Neuronal stem cell (in vitro differentiated cells): ENCODE results near the gene RAB3IP.
"Not testable (repeated sequence)": the region's sequence is repeated elsewhere in the genome, so short reads cannot be mapped to it uniquely, and the experiment has no call there.

Experiments
- DNase-seq: peaks from one replicate; pipeline ENCODE4 v3.0.0-alpha.2; 2013; ENCODE audit warnings: low spot score
- H2AFZ ChIP-seq: one replicate; pipeline ENCODE4 v1.6.1; 2013; ENCODE audit warnings: mild to moderate bottlenecking, low read length, inconsistent platforms
- H2AK5ac ChIP-seq: 2 replicates; pipeline ENCODE4 v1.6.1; 2013; ENCODE audit warnings: low read depth, mild to moderate bottlenecking, inconsistent platforms, low read length, moderate library complexity, mixed read lengths
- H2BK120ac ChIP-seq: 2 replicates; pipeline ENCODE4 v1.6.1; 2013; ENCODE audit warnings: low read depth, mild to moderate bottlenecking, inconsistent platforms, low read length, moderate library complexity, mixed read lengths
- H2BK12ac ChIP-seq: one replicate; pipeline ENCODE4 v1.6.1; 2013; ENCODE audit warnings: low read length, inconsistent platforms
- H2BK15ac ChIP-seq: 2 replicates; pipeline ENCODE4 v1.6.1; 2013; ENCODE audit warnings: mild to moderate bottlenecking, low read length, inconsistent platforms, mixed read lengths
- H2BK5ac ChIP-seq: one replicate; pipeline ENCODE4 v1.6.1; 2013; ENCODE audit warnings: inconsistent platforms, mild to moderate bottlenecking, low read length, moderate library complexity
- H3K14ac ChIP-seq: one replicate; pipeline ENCODE4 v1.6.1; 2013; ENCODE audit warnings: low read length, inconsistent platforms
- H3K18ac ChIP-seq: 2 replicates; pipeline ENCODE4 v1.6.1; 2013; ENCODE audit warnings: low read length, inconsistent platforms
- H3K23ac ChIP-seq: 2 replicates; pipeline ENCODE4 v1.6.1; 2013; ENCODE audit warnings: low read depth, mild to moderate bottlenecking, mixed read lengths, low read length, inconsistent platforms; ENCODE audit not compliant: poor library complexity
- H3K27ac ChIP-seq: replicated peaks from 3 replicates; pipeline ENCODE4 v1.5.1; 2013; ENCODE audit warnings: low read length, inconsistent platforms
- H3K27me3 ChIP-seq, 3 experiments: 2 replicates each; pipeline ENCODE4 v1.6.1; 2013; ENCODE audit warnings: low read length in 3 of 3, mild to moderate bottlenecking in 2 of 3, inconsistent platforms in 1 of 3, low read depth in 1 of 3, mixed read lengths in 1 of 3, moderate library complexity in 1 of 3; ENCODE audit not compliant: control insufficient read depth in 3 of 3, insufficient read depth in 3 of 3
- H3K36me3 ChIP-seq, 2 donors: replicated peaks in 1 of 2; 2 replicates each; pipeline ENCODE4 v1.6.1; 2013; ENCODE audit warnings: low read length in 2 of 2; ENCODE audit not compliant: control insufficient read depth in 2 of 2, insufficient read depth in 2 of 2
- H3K4ac ChIP-seq: 2 replicates; pipeline ENCODE4 v1.6.1; 2013; ENCODE audit warnings: inconsistent platforms, mild to moderate bottlenecking, low read length, moderate library complexity
- H3K4me1 ChIP-seq, 2 donors: 1 replicate in 1 of 2; 2 replicates in 1 of 2; pipeline ENCODE4 v1.6.1; 2013; ENCODE audit warnings: low read length in 2 of 2, low read depth in 1 of 2; ENCODE audit not compliant: control insufficient read depth in 2 of 2, insufficient read depth in 1 of 2
- H3K4me2 ChIP-seq: one replicate; pipeline ENCODE4 v1.6.1; 2013; ENCODE audit warnings: mild to moderate bottlenecking, low read length, inconsistent platforms; ENCODE audit not compliant: insufficient read depth, poor library complexity, severe bottlenecking
- H3K4me3 ChIP-seq, 2 donors: 2 replicates each; pipeline ENCODE4 v1.5.1; 2013; ENCODE audit warnings: low read length in 2 of 2, mild to moderate bottlenecking in 2 of 2, inconsistent platforms in 1 of 2, moderate library complexity in 1 of 2
- H3K79me1 ChIP-seq: one replicate; pipeline ENCODE4 v1.6.1; 2013; ENCODE audit warnings: low read depth, mild to moderate bottlenecking, inconsistent platforms, low read length, moderate library complexity
- H3K9ac ChIP-seq: one replicate; pipeline ENCODE4 v1.6.1; 2013; ENCODE audit warnings: mild to moderate bottlenecking, low read depth, low read length, inconsistent platforms; ENCODE audit not compliant: poor library complexity
- H3K9me3 ChIP-seq, 2 donors: replicated peaks in 1 of 2; 2 replicates each; pipeline versions ENCODE3 to v1.6.1; 2013; ENCODE audit warnings: low read length in 2 of 2, mild to moderate bottlenecking in 2 of 2, inconsistent platforms in 1 of 2, low read depth in 1 of 2, mixed read lengths in 1 of 2, moderate library complexity in 1 of 2; ENCODE audit not compliant: control insufficient read depth in 2 of 2, insufficient read depth in 1 of 2
- H4K8ac ChIP-seq: one replicate; pipeline ENCODE4 v1.6.1; 2013; ENCODE audit warnings: low read depth, mild to moderate bottlenecking, inconsistent platforms, low read length, moderate library complexity
- H4K91ac ChIP-seq: one replicate; pipeline ENCODE4 v1.6.1; 2013; ENCODE audit warnings: low read length, low read depth, mild to moderate bottlenecking, inconsistent platforms; ENCODE audit not compliant: poor library complexity
- WGBS, 2 donors: extraction: QIAGEN DNeasy Blood & Tissue Kit; methylation state at CpG; one replicate each; pipeline ENCODE4 v1.1.7; 2013; ENCODE audit warnings: missing lambda C conversion rate in 2 of 2, mixed read lengths in 1 of 2; ENCODE audit not compliant: insufficient read length in 2 of 2, insufficient replicate concordance in 1 of 2; ENCODE audit errors: extremely low coverage in 2 of 2; 5-methylcytosine and 5-hydroxymethylcytosine counted together

RAB3IP gene

DNA sequence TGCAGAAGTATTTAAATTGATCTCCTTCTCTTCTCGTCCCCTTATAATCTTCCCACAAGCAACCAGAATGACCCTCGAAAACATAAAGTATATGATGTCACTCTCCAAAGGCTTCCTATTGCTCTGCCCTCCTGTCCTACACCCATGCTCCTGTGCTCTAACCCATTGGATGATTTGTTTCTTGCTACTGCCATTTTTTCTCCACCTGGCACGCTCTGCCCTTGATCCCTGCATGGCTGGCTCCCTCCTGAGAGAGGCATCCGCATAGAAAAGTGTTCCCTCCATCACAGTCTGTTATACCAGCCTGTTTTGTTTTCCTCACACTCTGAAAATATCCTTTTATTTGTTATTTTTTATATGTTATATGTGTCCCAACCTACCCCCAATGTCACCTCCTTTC lies 106.2 kb downstream of the RAB3IP start:
- Histone ChIP-seq H3K36me3 (no peaks in the 10 kb centered on the region), H3K9ac (no peak overlapping the region), H2AFZ (no peak overlapping the region), H3K4me1 (peaks cover 0 to 1% of the 10 kb centered on the region in 2 donors), H2BK15ac (no peak overlapping the region), H3K4me2 (no peak overlapping the region), H3K14ac (no peak overlapping the region), H3K27ac (no peak overlapping the region), H3K9me3 (no peaks in the 10 kb centered on the region), H3K18ac (no peak overlapping the region), H3K27me3 (peaks cover 0 to 2% (median 0%) of the 10 kb centered on the region in 3 experiments), H4K8ac (no peak overlapping the region), H2BK120ac (no peak overlapping the region), H3K23ac (no peak overlapping the region), H2BK5ac (no peak overlapping the region), H3K79me1 (no peaks in the 10 kb centered on the region), H4K91ac (no peak overlapping the region), H3K4ac (no peak overlapping the region), H2BK12ac (no peak overlapping the region), H2AK5ac (no peak overlapping the region), H3K4me3 (no peak overlapping the region)
- WGBS, 2 donors = no CpG with 5 or more reads among the region's 4 CpGs
- no peak for DNase-seq

- Histone ChIP-seq H2AK5ac (no peak overlapping the region), H2BK5ac (no peak overlapping the region), H2BK12ac (no peak overlapping the region), H2BK15ac (no peak overlapping the region), H2AFZ (no peak overlapping the region), H3K4me3 (no peak overlapping the region), H3K9ac (no peak overlapping the region), H3K18ac (no peak overlapping the region), H3K27me3 (peaks cover 0 to 2% (median 0%) of the 10 kb centered on the region in 3 experiments), H3K14ac (no peak overlapping the region), H4K8ac (no peak overlapping the region), H2BK120ac (no peak overlapping the region), H3K9me3 (no peaks in the 10 kb centered on the region), H4K91ac (no peak overlapping the region), H3K4ac (no peak overlapping the region), H3K27ac (no peak overlapping the region), H3K79me1 (no peaks in the 10 kb centered on the region), H3K4me2 (no peak overlapping the region), H3K36me3 (no peaks in the 10 kb centered on the region), H3K4me1 (peaks cover 0 to 1% of the 10 kb centered on the region in 2 donors), H3K23ac (no peak overlapping the region)
- no peak for DNase-seq
These were observed 108.3 kb downstream of the RAB3IP start for GRCh38 chr12:69846976-69847375.

DNA sequence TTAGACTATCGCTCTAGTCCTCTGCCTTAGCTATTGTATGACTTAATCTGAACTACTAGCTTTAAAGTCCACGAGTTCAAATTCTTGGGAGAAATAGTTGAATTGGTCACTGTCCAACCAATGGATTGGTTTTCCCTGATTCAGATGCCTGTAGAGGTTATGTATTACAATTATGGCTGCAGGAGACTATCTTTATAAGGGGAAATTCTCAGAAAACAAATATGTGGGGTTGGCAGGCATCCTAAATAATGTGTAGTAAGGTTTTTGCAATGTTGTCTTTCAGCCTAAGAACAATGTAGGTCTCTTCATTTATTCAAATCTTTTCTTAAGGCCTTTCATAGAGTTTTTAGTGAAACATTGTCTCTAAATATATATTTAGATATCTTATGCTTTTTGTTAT lies 113.3 kb downstream of the RAB3IP start:
- H3K4me3 ChIP-seq = no peak overlapping the region
- no peak overlapping the region for H2BK12ac ChIP-seq
- no peak overlapping the region for H3K4me2 ChIP-seq
- no peaks in the 10 kb centered on the region for H3K4me1 ChIP-seq
- no peak overlapping the region for H2BK120ac ChIP-seq
- no peak overlapping the region for H2AFZ ChIP-seq
- no peaks in the 10 kb centered on the region for H3K79me1 ChIP-seq
- no peaks in the 10 kb centered on the region for H3K36me3 ChIP-seq
- no peak overlapping the region for H2BK15ac ChIP-seq
- no peak overlapping the region for H2BK5ac ChIP-seq
- no peak overlapping the region for H3K14ac ChIP-seq
- no peak overlapping the region for H3K9ac ChIP-seq
- H4K8ac ChIP-seq = no peak overlapping the region
- H3K27ac ChIP-seq = no peak overlapping the region
- H3K4ac ChIP-seq = no peak overlapping the region
- H3K27me3 ChIP-seq = no peaks in the 10 kb centered on the region
- no peak overlapping the region for H3K18ac ChIP-seq
- no peak overlapping the region for H3K23ac ChIP-seq
- no peak overlapping the region for H4K91ac ChIP-seq
- WGBS, 2 donors = no CpG with 5 or more reads among the region's 2 CpGs
- H2AK5ac ChIP-seq = no peak overlapping the region
- H3K9me3 ChIP-seq = no peaks in the 10 kb centered on the region
- no peak for DNase-seq

- not testable (repeated sequence) for H3K27ac ChIP-seq, H3K4me2 ChIP-seq, H2AFZ ChIP-seq, H4K8ac ChIP-seq, H3K14ac ChIP-seq, H2BK120ac ChIP-seq, H3K4me3 ChIP-seq, H2BK15ac ChIP-seq, H3K4ac ChIP-seq, H2BK12ac ChIP-seq, DNase-seq, H3K23ac ChIP-seq, H3K9ac ChIP-seq, H4K91ac ChIP-seq, H3K27me3 ChIP-seq, H3K18ac ChIP-seq, H2BK5ac ChIP-seq, H3K9me3 ChIP-seq, H3K79me1 ChIP-seq, H3K36me3 ChIP-seq, H3K4me1 ChIP-seq, H2AK5ac ChIP-seq
- no CpG with 5 or more reads among the region's 61 CpGs for WGBS, 2 donors
These were observed 114.7 kb downstream of the RAB3IP start for GRCh38 chr12:69853176-69853961.
